ENCODE results near the gene OTUD4.
"Not testable (repeated sequence)": the region's sequence is repeated elsewhere in the genome, so short reads cannot be mapped to it uniquely, and the experiment has no call there.

Gene OTUD4

GRCh38 chr4:145153181-145153903, 27.0 kb downstream of the OTUD4 start:
- TF ChIP-seq, protein P1, sequence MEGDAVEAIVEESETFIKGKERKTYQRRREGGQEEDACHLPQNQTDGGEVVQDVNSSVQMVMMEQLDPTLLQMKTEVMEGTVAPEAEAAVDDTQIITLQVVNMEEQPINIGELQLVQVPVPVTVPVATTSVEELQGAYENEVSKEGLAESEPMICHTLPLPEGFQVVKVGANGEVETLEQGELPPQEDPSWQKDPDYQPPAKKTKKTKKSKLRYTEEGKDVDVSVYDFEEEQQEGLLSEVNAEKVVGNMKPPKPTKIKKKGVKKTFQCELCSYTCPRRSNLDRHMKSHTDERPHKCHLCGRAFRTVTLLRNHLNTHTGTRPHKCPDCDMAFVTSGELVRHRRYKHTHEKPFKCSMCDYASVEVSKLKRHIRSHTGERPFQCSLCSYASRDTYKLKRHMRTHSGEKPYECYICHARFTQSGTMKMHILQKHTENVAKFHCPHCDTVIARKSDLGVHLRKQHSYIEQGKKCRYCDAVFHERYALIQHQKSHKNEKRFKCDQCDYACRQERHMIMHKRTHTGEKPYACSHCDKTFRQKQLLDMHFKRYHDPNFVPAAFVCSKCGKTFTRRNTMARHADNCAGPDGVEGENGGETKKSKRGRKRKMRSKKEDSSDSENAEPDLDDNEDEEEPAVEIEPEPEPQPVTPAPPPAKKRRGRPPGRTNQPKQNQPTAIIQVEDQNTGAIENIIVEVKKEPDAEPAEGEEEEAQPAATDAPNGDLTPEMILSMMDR (conservative IDR thresholded peaks at IDR 0.05; ENCODE audit: low read length): no peak
- no peak overlapping the region for H3K4me3 ChIP-seq (ENCODE audit: low read length)
- no peak for DNase-seq (ENCODE audit: low read depth)

GRCh38 chr4:145148980-145149379, 31.4 kb downstream of the OTUD4 start:
- H3K4me3 ChIP-seq (ENCODE audit: low read length): no peak overlapping the region
- DNase-seq (ENCODE audit: low read depth): no peak
- TF ChIP-seq, protein P1 (conservative IDR thresholded peaks at IDR 0.05; ENCODE audit: low read length): no peak

- H3K4me3 ChIP-seq (ENCODE audit: low read length); DNase-seq (ENCODE audit: low read depth): not testable (repeated sequence)
These were observed 44.2 kb downstream of the OTUD4 start for GRCh38 chr4:145136219-145136618.

GRCh38 chr4:145132511-145133098, 47.8 kb downstream of the OTUD4 start:
- H3K4me3 ChIP-seq (ENCODE audit: low read length): no peak overlapping the region
- DNase-seq (ENCODE audit: low read depth): peak; percentile 8
- TF ChIP-seq, protein P1 (conservative IDR thresholded peaks at IDR 0.05; ENCODE audit: low read length): no peak

- no peak overlapping the region for H3K4me3 ChIP-seq (ENCODE audit: low read length)
These were observed 48.5 kb downstream of the OTUD4 start for GRCh38 chr4:145131848-145132247.

DNA sequence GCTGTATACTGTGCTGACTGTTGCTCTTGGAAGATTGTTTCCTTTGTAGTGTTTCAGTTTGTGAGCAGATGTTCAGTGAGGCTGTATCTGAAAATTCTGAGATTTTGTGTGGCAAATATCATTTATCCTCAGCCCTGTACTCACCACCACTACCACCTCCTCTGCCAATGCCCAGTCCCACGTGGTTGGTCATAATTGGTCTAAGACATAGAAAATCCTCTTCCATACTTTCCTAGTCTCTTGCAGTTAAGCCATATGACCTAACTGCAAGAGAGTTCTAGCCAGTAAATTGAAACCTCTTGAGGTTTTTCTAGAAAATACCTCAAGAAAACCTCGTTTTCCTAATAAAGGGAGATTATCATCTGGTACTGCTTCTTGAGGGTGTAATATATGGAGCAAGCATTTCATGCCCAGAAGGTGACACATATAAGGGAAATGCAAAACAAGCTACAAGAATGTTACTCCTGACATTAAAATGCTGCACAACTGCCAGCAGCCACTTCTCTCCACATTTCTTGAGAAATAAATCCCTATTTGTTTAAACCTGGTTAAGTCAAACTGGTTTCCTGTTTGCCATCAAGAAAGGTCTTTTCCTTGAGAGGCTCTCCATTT, 49.5 kb downstream of the OTUD4 start:
- TF ChIP-seq, protein P1 (conservative IDR thresholded peaks at IDR 0.05; ENCODE audit: low read length): no peak
- DNase-seq (ENCODE audit: low read depth): peak; percentile 99
- H3K4me3 ChIP-seq (ENCODE audit: low read length): no peak overlapping the region; the same call in 1 of the 2 replicates

More at GRCh38 chr4:145131848-145132247, 48.5 kb downstream of the OTUD4 start:
- no peak for DNase-seq (ENCODE audit: low read depth)
- TF ChIP-seq, protein P1 (conservative IDR thresholded peaks at IDR 0.05; ENCODE audit: low read length): no peak

DNA sequence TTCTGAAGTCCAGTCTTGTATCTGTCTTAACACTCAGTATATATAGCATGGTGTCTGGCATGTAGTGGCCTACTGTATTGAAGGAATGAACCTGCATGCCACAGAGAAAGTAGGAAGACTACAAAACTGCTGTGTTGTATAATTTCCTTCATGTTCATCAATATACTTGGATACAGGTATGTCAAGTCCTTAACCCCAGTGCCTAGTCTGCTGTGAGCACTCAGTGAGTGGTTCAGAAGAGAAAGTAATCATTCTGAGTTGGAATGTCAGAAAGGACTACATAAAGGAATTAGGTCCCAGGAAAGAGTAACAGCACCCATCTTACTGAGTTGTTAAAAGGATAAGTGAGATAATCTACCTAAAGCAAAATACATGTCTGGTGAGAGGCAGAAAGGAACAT, 50.3 kb downstream of the OTUD4 start:
- no peak overlapping the region for H3K4me3 ChIP-seq (ENCODE audit: low read length)
- TF ChIP-seq, protein P1 (conservative IDR thresholded peaks at IDR 0.05; ENCODE audit: low read length): no peak
- no peak for DNase-seq (ENCODE audit: low read depth)

Measured in AG10803 (cell line).